OCI-LY1 (cell line): ENCODE measurements around the gene SELENOP.

ENCODE experiments used
- H2AFZ ChIP-seq: fragments of 200-600 bp; sonication (generic), shearing (Covaris generic); 2 replicates; pipeline ENCODE4 v1.6.0; 2014; ENCODE audit warnings: antibody characterized with exemption, mild to moderate bottlenecking, low read length
- H3F3A ChIP-seq: fragments of 200-600 bp; sonication (generic), shearing (Covaris generic); 2 replicates; pipeline ENCODE4 v1.6.0; 2014; ENCODE audit warnings: mild to moderate bottlenecking, antibody characterized with exemption, low read length, moderate library complexity; ENCODE audit not compliant: insufficient read depth
- H3K27ac ChIP-seq: fragments of 200-600 bp; sonication (generic); 2 replicates; pipeline ENCODE4 v1.5.1; 2014; ENCODE audit warnings: low read length, mixed run types, mild to moderate bottlenecking, low read depth; ENCODE audit not compliant: poor library complexity, severe bottlenecking
- H3K27me3 ChIP-seq: fragments of 200-600 bp; sonication (generic); 2 replicates; pipeline ENCODE4 v1.6.0; 2014; ENCODE audit warnings: antibody characterized with exemption, mild to moderate bottlenecking, low read length, moderate library complexity; ENCODE audit not compliant: insufficient read depth
- H3K36me3 ChIP-seq: fragments of 200-600 bp; sonication (generic); 2 replicates; pipeline ENCODE4 v1.6.1; 2014; ENCODE audit warnings: mild to moderate bottlenecking, antibody characterized with exemption, low read length, moderate library complexity, mixed read lengths; ENCODE audit not compliant: insufficient read depth
- H3K4me1 ChIP-seq: fragments of 200-600 bp; sonication (generic); 2 replicates; pipeline ENCODE4 v1.5.1; 2014; ENCODE audit warnings: mild to moderate bottlenecking, low read length, moderate library complexity; ENCODE audit not compliant: insufficient read depth, severe bottlenecking
- H3K4me2 ChIP-seq: fragments of 200-600 bp; sonication (generic), shearing (Covaris generic); 2 replicates; pipeline ENCODE4 v1.6.1; 2014; ENCODE audit warnings: low read length
- H3K4me3 ChIP-seq: fragments of 200-600 bp; sonication (generic); 2 replicates; pipeline ENCODE4 v1.5.1; 2014; ENCODE audit warnings: low read length, low read depth, mild to moderate bottlenecking, mixed read lengths; ENCODE audit not compliant: poor library complexity, severe bottlenecking
- H3K79me2 ChIP-seq: fragments of 200-600 bp; shearing (Covaris generic); 2 replicates; pipeline ENCODE4 v1.6.1; 2016; ENCODE audit warnings: mixed run types, low read length, mixed read lengths; ENCODE audit not compliant: insufficient read depth
- H3K9ac ChIP-seq: fragments of 200-600 bp; sonication (generic), shearing (Covaris generic); 2 replicates; pipeline ENCODE4 v1.6.1; 2014; ENCODE audit warnings: mild to moderate bottlenecking, low read length, mixed read lengths
- H3K9me2 ChIP-seq: fragments of 200-600 bp; sonication (generic), shearing (Covaris generic); 2 replicates; pipeline ENCODE4 v1.6.1; 2014; ENCODE audit warnings: low read depth, mild to moderate bottlenecking, low read length, mixed read lengths
- H3K9me3 ChIP-seq: fragments of 200-600 bp; shearing (Covaris generic); 2 replicates; pipeline ENCODE4 v1.6.1; 2014; ENCODE audit warnings: low read length, mixed read lengths
- H4K20me1 ChIP-seq: fragments of 200-600 bp; sonication (generic), shearing (Covaris generic); 2 replicates; pipeline ENCODE4 v1.6.0; 2016; ENCODE audit warnings: mild to moderate bottlenecking, low read length; ENCODE audit not compliant: insufficient read depth
- CTCF ChIP-seq: fragments of 200-600 bp; sonication (generic), shearing (Covaris generic); IDR thresholded peaks from 2 replicates; pipeline ENCODE4 v1.5.1; 2017; ENCODE audit warnings: mild to moderate bottlenecking, antibody characterized with exemption, low read length, moderate library complexity, mixed read lengths
- EZH2 ChIP-seq: fragments of 200-600 bp; sonication (generic), shearing (Covaris generic); IDR thresholded peaks from 2 replicates; pipeline ENCODE4 v1.8.0; 2017; ENCODE audit warnings: borderline replicate concordance, mixed run types, mild to moderate bottlenecking, antibody characterized with exemption, low read length, moderate library complexity, mixed read lengths

The SELENOP gene

GRCh38 chr5:42806004-42806700 is 5.5 kb downstream of the SELENOP start:
- Histone ChIP-seq H3K4me3 (no peak overlapping the region), H3K27ac (no peak overlapping the region), H3K9me3 (no peaks in the 10 kb centered on the region), H3F3A (no peaks in the 10 kb centered on the region), H3K9me2 (no peaks in the 10 kb centered on the region), H2AFZ (no peak overlapping the region), H3K4me1 (no peaks in the 10 kb centered on the region), H3K79me2 (no peaks in the 10 kb centered on the region), H3K9ac (no peak overlapping the region), H4K20me1 (no peaks in the 10 kb centered on the region), H3K4me2 (no peak overlapping the region), H3K36me3 (no peaks in the 10 kb centered on the region), H3K27me3 (no peaks in the 10 kb centered on the region)
- no peak for TF ChIP-seq CTCF

- Histone ChIP-seq H3K27ac (no peak overlapping the region), H3K9me3 (no peaks in the 10 kb centered on the region), H3K27me3 (no peaks in the 10 kb centered on the region), H3K36me3 (no peaks in the 10 kb centered on the region), H3K9me2 (no peaks in the 10 kb centered on the region), H3K4me3 (no peak overlapping the region), H3K4me1 (no peaks in the 10 kb centered on the region), H3K9ac (no peak overlapping the region), H4K20me1 (no peaks in the 10 kb centered on the region), H3K4me2 (no peak overlapping the region), H3K79me2 (no peaks in the 10 kb centered on the region), H2AFZ (no peak overlapping the region), H3F3A (no peaks in the 10 kb centered on the region)
- TF ChIP-seq EZH2 (no peak), CTCF (no peak)
Observed at GRCh38 chr5:42804717-42805339, 6.9 kb downstream of the SELENOP start.

GRCh38 chr5:42801516-42802166 is 10.1 kb downstream of the SELENOP start:
- Histone ChIP-seq H3K4me3 (no peak overlapping the region), H2AFZ (no peak overlapping the region), H3F3A (no peaks in the 10 kb centered on the region), H3K36me3 (no peaks in the 10 kb centered on the region), H3K9me3 (no peaks in the 10 kb centered on the region), H3K79me2 (no peaks in the 10 kb centered on the region), H3K27me3 (no peaks in the 10 kb centered on the region), H3K4me2 (no peak overlapping the region), H3K27ac (no peak overlapping the region), H3K9me2 (no peaks in the 10 kb centered on the region), H3K4me1 (no peaks in the 10 kb centered on the region), H4K20me1 (no peaks in the 10 kb centered on the region), H3K9ac (no peak overlapping the region)
- no peak for TF ChIP-seq CTCF
- no peak for TF ChIP-seq EZH2
